ENCODE results near the gene ADD1.

The ADD1 gene

GRCh38 chr4:2837110-2837903 lies 6.3 kb upstream of the ADD1 start:
- DNase-seq, result no peak

- DNase-seq, result peak; percentile 64
These were observed 5.6 kb upstream of the ADD1 start for GRCh38 chr4:2837904-2838496.

- no peak for DNase-seq
These were observed 4.6 kb upstream of the ADD1 start for GRCh38 chr4:2839060-2839459.

- no peak for DNase-seq
These were observed 869 bp upstream of the ADD1 start for GRCh38 chr4:2842687-2843262.

- DNase-seq, result no peak
These were observed 419 bp downstream of the ADD1 start for GRCh38 chr4:2843941-2844584.

- no peak for DNase-seq
These were observed 2.5 kb downstream of the ADD1 start for GRCh38 chr4:2846172-2846571.

- DNase-seq, result no peak
These were observed 3.7 kb downstream of the ADD1 start for GRCh38 chr4:2847302-2847871.

- no peak for DNase-seq
These were observed 4.8 kb downstream of the ADD1 start for GRCh38 chr4:2848449-2848848.

GRCh38 chr4:2849267-2850152 lies 5.9 kb downstream of the ADD1 start:
- DNase-seq, result no peak

- no peak for DNase-seq
These were observed 7.5 kb downstream of the ADD1 start for GRCh38 chr4:2850966-2851798.

- no peak for DNase-seq
These were observed 8.9 kb downstream of the ADD1 start for GRCh38 chr4:2852481-2852921.

- DNase-seq, result no peak
These were observed 11.9 kb downstream of the ADD1 start for GRCh38 chr4:2855584-2855983.

GRCh38 chr4:2856266-2856665 lies 12.6 kb downstream of the ADD1 start:
- no peak for DNase-seq

- no peak for DNase-seq
These were observed 13.8 kb downstream of the ADD1 start for GRCh38 chr4:2857349-2857927.

- no peak for DNase-seq
These were observed 15.0 kb downstream of the ADD1 start for GRCh38 chr4:2858451-2859217.

GRCh38 chr4:2859514-2859913 lies 15.9 kb downstream of the ADD1 start:
- no peak for DNase-seq

GRCh38 chr4:2860391-2861348 lies 17.0 kb downstream of the ADD1 start:
- DNase-seq, result no peak

GRCh38 chr4:2861631-2862436 lies 18.2 kb downstream of the ADD1 start:
- DNase-seq, result no peak
